ENCODE measurements around the gene POLR2A. TPM values are rescaled to one million over a fixed set of nuclear protein-coding genes. Genes with fewer than 3 reads are reported as not detected.

The POLR2A gene
- total RNA-seq, 1 donor from 2014 or later, result 121 TPM

DNA sequence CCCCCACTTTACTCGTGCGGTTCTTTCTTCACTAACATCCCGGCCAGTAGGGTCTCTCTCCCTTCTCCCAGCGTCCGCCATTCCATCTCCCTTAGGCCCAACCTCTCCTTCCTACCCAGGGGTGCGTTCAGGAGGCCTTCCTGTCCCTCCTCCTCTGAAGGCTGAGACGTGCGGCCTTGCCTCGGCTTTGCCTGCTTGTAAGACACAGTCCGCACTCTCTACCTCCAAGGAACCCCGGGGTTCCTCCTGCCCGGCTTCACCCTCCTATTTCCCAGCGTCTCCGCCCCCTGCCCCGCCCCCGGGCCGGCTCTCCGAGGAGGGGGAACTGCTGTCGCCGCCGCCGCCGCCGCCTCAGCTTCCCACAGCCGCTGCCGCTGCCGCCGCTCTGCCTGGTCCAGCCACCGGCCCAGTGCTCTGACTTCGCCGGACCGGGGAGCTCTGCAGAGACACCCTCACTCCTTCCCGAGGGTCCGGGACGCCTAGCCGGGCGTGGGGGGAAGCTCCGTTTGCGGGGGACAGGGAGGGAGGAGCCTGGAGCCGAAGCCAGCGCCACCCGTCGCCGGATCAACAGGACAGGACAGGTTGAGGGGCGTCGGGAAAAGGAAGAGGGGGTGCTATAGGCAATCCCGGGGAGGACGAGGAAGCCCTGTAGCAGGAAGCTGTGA, 46.1 kb upstream of the POLR2A start:
- Mint-ChIP-seq H3K27me3 (ENCODE audit: low read depth) (no peaks in the 10 kb centered on the region), H3K4me3 (ENCODE audit: unreplicated experiment) (peak overlapping the region; percentile 87), H3K36me3 (ENCODE audit: low read depth) (no peaks in the 10 kb centered on the region), H3K9me3 (ENCODE audit: low read depth) (no peaks in the 10 kb centered on the region), H3K27ac (ENCODE audit: unreplicated experiment) (peak overlapping the region; percentile 54), H3K4me1 (ENCODE audit: low read depth) (peaks cover 53% of the 10 kb centered on the region)
- no peak for DNase-seq (ENCODE audit: low spot score)
- TF ChIP-seq, protein P1, sequence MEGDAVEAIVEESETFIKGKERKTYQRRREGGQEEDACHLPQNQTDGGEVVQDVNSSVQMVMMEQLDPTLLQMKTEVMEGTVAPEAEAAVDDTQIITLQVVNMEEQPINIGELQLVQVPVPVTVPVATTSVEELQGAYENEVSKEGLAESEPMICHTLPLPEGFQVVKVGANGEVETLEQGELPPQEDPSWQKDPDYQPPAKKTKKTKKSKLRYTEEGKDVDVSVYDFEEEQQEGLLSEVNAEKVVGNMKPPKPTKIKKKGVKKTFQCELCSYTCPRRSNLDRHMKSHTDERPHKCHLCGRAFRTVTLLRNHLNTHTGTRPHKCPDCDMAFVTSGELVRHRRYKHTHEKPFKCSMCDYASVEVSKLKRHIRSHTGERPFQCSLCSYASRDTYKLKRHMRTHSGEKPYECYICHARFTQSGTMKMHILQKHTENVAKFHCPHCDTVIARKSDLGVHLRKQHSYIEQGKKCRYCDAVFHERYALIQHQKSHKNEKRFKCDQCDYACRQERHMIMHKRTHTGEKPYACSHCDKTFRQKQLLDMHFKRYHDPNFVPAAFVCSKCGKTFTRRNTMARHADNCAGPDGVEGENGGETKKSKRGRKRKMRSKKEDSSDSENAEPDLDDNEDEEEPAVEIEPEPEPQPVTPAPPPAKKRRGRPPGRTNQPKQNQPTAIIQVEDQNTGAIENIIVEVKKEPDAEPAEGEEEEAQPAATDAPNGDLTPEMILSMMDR (IDR thresholded peaks at IDR 0.05), result no peak

DNA sequence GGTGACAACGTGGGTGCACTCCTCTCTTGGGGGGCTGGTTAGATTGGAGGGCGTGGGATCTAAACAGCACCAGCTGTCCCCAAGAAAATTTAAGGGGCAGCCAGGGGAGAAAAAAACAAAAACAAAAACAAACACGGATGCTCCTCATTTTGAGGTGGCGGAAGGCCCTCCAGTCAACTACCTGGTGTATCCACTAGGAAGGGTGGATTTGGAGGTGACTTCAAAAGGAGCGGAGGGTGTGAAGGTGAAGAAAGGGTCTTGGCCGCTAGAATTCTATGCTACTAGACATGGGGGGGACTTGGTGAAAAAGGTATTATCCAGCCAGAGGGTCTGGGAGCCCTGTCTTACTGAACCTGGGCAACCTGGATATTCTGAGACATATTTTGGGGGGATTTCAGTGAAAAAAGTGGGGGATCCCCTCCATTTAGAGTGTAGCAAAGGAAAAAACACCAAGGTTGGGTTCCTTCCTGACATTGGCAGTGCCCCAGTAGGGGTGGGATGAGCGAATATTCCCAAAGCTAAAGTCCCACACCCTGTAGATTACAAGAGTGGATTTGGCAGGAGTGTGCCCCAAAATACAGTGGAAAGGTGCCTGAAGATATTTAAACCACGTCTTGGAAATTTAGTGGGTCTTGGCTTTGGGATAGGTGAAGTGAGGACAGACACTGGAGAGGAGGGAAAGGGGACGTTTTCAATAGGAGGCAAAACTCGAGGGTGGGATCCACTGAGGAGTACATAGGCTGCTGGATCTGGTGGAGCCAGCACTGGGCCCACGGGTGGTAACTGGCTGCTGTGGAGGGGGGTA, 45.3 kb upstream of the POLR2A start:
- no peaks in the 10 kb centered on the region for H3K27me3 Mint-ChIP-seq (ENCODE audit: low read depth)
- TF ChIP-seq, protein P1 (IDR thresholded peaks at IDR 0.05), result no peak
- no peak overlapping the region for H3K27ac Mint-ChIP-seq (ENCODE audit: unreplicated experiment)
- H3K36me3 Mint-ChIP-seq (ENCODE audit: low read depth), result no peaks in the 10 kb centered on the region
- H3K9me3 Mint-ChIP-seq (ENCODE audit: low read depth), result no peaks in the 10 kb centered on the region
- no peak for DNase-seq (ENCODE audit: low spot score)
- H3K4me3 Mint-ChIP-seq (ENCODE audit: unreplicated experiment), result peak overlapping the region; percentile 87
- H3K4me1 Mint-ChIP-seq (ENCODE audit: low read depth), result peaks cover 58% of the 10 kb centered on the region

DNA sequence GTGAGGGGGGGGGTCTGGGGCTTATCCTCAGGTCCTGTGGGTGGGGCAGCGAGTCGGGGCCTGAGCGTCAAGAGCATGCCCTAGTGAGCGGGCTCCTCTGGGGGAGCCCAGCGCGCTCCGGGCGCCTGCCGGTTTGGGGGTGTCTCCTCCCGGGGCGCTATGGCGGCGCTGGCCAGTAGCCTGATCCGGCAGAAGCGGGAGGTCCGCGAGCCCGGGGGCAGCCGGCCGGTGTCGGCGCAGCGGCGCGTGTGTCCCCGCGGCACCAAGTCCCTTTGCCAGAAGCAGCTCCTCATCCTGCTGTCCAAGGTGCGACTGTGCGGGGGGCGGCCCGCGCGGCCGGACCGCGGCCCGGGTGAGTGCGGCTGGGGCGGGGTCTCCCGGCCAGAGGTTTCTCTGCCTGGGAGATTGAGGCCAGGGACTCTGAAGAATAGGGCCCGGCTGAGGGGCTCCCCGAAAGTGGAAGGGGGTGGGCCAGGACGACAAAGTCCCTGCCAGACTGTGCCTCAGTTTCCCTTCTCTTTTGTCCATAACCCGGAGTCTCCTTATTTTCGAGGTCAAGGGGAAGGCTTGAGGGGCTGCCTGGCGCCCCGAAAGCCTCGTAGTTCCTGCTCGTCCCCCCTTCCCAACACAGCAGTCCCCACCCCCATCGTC, 44.6 kb upstream of the POLR2A start, which contains the start of gene FGF11:
TSS of gene FGF11 (plus strand) at position 51 of the 651 bp plus-strand sequence. CDS start at position 160, 109 bp downstream.
- TF ChIP-seq, protein P1 (IDR thresholded peaks at IDR 0.05), result no peak
- Mint-ChIP-seq H3K9me3 (ENCODE audit: low read depth) (no peaks in the 10 kb centered on the region), H3K27me3 (ENCODE audit: low read depth) (no peaks in the 10 kb centered on the region), H3K4me3 (ENCODE audit: unreplicated experiment) (peak within 1 kb of the TSS; percentile 87), H3K4me1 (ENCODE audit: low read depth) (peaks cover 65% of the 10 kb centered on the region), H3K36me3 (ENCODE audit: low read depth) (no peaks in the 10 kb centered on the region), H3K27ac (ENCODE audit: unreplicated experiment) (peak within 1 kb of the TSS; percentile 59)
- no peak for DNase-seq (ENCODE audit: low spot score)

DNA sequence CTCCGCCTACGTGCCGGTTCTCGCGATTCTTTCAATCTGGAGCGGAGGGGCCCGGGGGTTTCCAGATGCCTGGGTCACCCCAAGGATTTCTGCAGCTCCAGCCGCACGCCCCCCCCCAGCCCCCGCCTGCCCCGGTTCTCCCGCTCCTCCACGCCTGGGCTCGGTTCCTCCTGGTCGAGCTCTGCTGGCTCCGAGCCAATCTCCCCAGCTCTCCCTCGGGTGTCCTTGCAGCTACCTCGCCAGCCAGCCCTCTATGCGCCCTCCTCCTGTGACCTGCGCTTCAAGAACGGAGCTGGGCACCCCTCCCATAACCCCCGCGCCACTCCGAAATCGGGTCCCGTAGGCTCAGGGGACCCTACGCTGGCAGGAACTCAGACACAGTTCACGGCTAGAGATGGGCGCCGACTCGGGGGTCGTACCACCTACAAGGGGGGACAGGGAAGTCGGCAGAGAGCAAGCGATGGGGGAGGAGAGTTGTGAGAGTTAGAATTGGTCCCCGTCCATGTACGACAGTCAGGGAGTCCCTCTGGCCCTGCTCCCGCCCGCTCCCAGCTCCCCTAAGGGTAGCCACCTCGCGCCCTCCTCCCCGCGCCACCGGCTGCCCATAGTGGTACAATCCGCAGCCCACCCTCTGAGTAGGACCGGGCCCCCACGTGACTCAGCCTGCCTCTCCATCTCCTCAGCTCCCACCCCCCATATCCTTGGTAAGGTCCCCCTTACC, 43.9 kb upstream of the POLR2A start:
- H3K27me3 Mint-ChIP-seq (ENCODE audit: low read depth), result no peaks in the 10 kb centered on the region
- H3K4me3 Mint-ChIP-seq (ENCODE audit: unreplicated experiment), result peak overlapping the region; percentile 84
- H3K4me1 Mint-ChIP-seq (ENCODE audit: low read depth), result peaks cover 68% of the 10 kb centered on the region
- H3K9me3 Mint-ChIP-seq (ENCODE audit: low read depth), result no peaks in the 10 kb centered on the region
- TF ChIP-seq, protein P1 (IDR thresholded peaks at IDR 0.05), result no peak
- H3K36me3 Mint-ChIP-seq (ENCODE audit: low read depth), result no peaks in the 10 kb centered on the region
- DNase-seq (ENCODE audit: low spot score), result no peak
- peak overlapping the region; percentile 59 for H3K27ac Mint-ChIP-seq (ENCODE audit: unreplicated experiment)

Data from chondrocyte (in vitro differentiated cells).